ENCODE measurements around the gene KCTD7.
"Not testable (repeated sequence)": the region's sequence is repeated elsewhere in the genome, so short reads cannot be mapped to it uniquely, and the experiment has no call there.

Gene KCTD7

DNA sequence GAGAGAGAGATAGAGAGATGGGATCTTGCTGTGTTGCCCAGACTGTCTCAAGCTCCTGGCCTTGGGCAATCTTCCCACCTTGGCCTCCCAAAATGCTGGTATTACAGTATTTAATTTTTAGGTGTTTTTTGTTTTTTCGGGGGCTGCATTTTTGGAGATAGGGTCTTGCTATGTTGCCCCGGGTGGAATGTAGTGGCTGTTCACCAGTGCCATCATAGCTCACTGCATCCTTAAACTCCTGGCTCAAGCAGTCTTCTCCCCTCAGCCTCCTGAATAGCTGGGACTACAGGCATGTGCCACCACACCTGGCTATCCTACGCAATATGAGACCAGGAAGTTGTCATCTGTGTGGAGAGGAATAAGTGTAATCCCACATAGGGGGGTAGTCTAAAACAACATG, 42.4 kb downstream of the KCTD7 start:
- Histone ChIP-seq H3K9me2 (replicated peaks; ENCODE audit: low read depth, low read length) (no peaks in the 10 kb centered on the region), H2AFZ (ENCODE audit: low read length) (no peak overlapping the region), H3K9me3 (ENCODE audit: insufficient read depth, low read depth, low read length) (no peaks in the 10 kb centered on the region), H3K27me3 (ENCODE audit: insufficient read depth, low read length, poor library complexity, severe bottlenecking) (no peaks in the 10 kb centered on the region), H3K4me1 (ENCODE audit: insufficient read depth, low read length, poor library complexity, severe bottlenecking) (no peaks in the 10 kb centered on the region), H3K4me3 (ENCODE audit: low read length, poor library complexity, severe bottlenecking) (no peak overlapping the region), H3F3A (ENCODE audit: low read depth) (no peaks in the 10 kb centered on the region), H4K20me1 (ENCODE audit: insufficient read depth, low read length, poor library complexity, severe bottlenecking) (no peaks in the 10 kb centered on the region), H3K4me2 (ENCODE audit: low read depth, low read length, poor library complexity, severe bottlenecking) (no peak overlapping the region), H3K79me2 (ENCODE audit: insufficient read depth, low read length) (no peaks in the 10 kb centered on the region), H3K9ac (ENCODE audit: low read depth, low read length, poor library complexity, severe bottlenecking) (no peak overlapping the region), H3K36me3 (ENCODE audit: insufficient read depth, low read length) (no peaks in the 10 kb centered on the region)
- TF ChIP-seq, protein P1, sequence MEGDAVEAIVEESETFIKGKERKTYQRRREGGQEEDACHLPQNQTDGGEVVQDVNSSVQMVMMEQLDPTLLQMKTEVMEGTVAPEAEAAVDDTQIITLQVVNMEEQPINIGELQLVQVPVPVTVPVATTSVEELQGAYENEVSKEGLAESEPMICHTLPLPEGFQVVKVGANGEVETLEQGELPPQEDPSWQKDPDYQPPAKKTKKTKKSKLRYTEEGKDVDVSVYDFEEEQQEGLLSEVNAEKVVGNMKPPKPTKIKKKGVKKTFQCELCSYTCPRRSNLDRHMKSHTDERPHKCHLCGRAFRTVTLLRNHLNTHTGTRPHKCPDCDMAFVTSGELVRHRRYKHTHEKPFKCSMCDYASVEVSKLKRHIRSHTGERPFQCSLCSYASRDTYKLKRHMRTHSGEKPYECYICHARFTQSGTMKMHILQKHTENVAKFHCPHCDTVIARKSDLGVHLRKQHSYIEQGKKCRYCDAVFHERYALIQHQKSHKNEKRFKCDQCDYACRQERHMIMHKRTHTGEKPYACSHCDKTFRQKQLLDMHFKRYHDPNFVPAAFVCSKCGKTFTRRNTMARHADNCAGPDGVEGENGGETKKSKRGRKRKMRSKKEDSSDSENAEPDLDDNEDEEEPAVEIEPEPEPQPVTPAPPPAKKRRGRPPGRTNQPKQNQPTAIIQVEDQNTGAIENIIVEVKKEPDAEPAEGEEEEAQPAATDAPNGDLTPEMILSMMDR (conservative IDR thresholded peaks at IDR 0.05; ENCODE audit: low read length), result no peak
- no peak for TF ChIP-seq EZH2phosphoT487 (IDR thresholded peaks at IDR 0.05; ENCODE audit: borderline replicate concordance)

DNA sequence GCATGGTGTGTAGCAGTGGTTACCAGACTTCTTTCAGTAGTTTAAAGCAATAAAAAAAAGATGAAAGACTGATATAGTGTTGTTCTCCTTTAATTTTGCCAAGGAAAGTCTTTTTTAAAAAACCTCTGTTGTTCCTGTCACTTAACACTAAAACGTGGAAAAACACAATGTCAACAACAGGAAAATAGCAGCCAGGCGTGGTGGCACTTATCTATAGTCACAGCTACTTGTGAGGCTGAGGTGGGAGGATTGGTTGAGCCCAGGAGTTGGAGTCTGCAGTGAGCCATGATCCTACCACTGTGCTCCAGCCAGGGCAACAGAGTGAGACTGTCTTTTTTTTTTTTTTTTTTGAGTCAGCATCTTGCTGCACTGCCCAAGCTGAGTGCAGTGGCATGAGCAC, 42.8 kb downstream of the KCTD7 start:
- H3K9ac ChIP-seq (ENCODE audit: low read depth, low read length, poor library complexity, severe bottlenecking); H2AFZ ChIP-seq (ENCODE audit: low read length); H3K36me3 ChIP-seq (ENCODE audit: insufficient read depth, low read length): not testable (repeated sequence)

DNA sequence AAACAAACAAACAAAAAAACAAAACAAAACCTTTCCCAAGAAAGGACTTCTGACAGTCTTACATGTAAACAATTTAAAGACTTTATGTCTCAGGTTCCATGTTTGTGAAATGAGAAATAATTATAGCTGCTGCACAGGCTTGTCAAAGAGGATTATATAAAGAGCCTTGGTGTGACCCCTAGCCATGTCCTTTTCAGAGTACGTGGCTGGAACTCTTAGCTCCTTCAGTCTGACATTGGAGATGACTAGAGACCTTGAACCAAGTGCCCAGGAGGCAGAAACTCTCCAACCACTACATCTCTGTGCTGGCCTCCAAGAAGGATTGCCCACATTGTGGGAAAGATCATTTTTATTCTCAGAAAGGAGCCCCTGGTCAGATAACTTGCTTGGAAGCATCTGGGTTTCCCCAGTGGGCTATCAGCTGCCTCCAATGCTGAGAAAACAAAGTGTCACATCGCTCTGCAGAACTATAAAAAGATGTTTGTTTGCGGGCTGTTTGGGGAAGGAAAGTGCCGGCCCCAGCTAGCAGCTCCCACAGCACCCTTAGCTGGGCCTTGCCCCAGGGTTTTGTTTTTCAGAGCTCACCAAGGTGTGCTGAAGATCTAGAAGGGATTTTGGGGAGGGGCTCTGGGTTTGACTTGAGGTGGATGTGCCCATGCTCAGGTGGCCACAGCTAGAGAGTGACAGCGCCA, 43.9 kb downstream of the KCTD7 start:
- not testable (repeated sequence) for H3K9me2 ChIP-seq (replicated peaks; ENCODE audit: low read depth, low read length); H3K36me3 ChIP-seq (ENCODE audit: insufficient read depth, low read length); H3K79me2 ChIP-seq (ENCODE audit: insufficient read depth, low read length); H3K9me3 ChIP-seq (ENCODE audit: insufficient read depth, low read depth, low read length); H3K4me1 ChIP-seq (ENCODE audit: insufficient read depth, low read length, poor library complexity, severe bottlenecking); H4K20me1 ChIP-seq (ENCODE audit: insufficient read depth, low read length, poor library complexity, severe bottlenecking); H2AFZ ChIP-seq (ENCODE audit: low read length); H3K4me2 ChIP-seq (ENCODE audit: low read depth, low read length, poor library complexity, severe bottlenecking); H3K4me3 ChIP-seq (ENCODE audit: low read length, poor library complexity, severe bottlenecking); H3F3A ChIP-seq (ENCODE audit: low read depth); H3K9ac ChIP-seq (ENCODE audit: low read depth, low read length, poor library complexity, severe bottlenecking); H3K27me3 ChIP-seq (ENCODE audit: insufficient read depth, low read length, poor library complexity, severe bottlenecking)

More for the DNA sequence above, 42.8 kb downstream of the KCTD7 start:
- not testable (repeated sequence) for H3K27me3 ChIP-seq (ENCODE audit: insufficient read depth, low read length, poor library complexity, severe bottlenecking); H3K4me2 ChIP-seq (ENCODE audit: low read depth, low read length, poor library complexity, severe bottlenecking); H3K9me2 ChIP-seq (replicated peaks; ENCODE audit: low read depth, low read length); H3K79me2 ChIP-seq (ENCODE audit: insufficient read depth, low read length); H3K4me1 ChIP-seq (ENCODE audit: insufficient read depth, low read length, poor library complexity, severe bottlenecking); H3K4me3 ChIP-seq (ENCODE audit: low read length, poor library complexity, severe bottlenecking); H3K9me3 ChIP-seq (ENCODE audit: insufficient read depth, low read depth, low read length); H3F3A ChIP-seq (ENCODE audit: low read depth); H4K20me1 ChIP-seq (ENCODE audit: insufficient read depth, low read length, poor library complexity, severe bottlenecking)

DNA sequence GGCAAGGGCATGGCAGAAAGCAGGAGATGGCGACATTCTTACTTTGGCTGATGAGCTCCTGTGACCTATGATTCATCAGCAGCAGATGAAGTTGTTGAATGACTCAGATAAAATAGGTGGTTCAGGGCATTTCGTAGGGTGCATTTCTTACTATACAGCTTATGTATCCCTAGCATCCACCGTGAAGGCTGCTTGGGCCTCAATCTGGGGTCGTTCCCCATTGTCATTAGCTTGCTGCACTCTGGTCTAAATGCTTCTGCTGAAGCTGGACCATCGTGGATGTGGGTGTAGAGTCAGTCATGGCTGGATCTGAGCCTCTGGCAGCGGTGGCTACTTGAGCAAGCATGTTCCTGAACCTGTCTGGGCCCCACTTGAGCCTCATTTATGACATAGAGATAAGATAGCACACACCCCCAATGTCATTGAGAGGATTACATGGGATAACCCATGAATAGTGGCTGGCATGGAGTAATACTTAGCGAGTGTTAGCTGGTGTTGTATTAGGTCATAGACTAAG, 44.5 kb downstream of the KCTD7 start:
- not testable (repeated sequence) for H3F3A ChIP-seq (ENCODE audit: low read depth); H3K4me1 ChIP-seq (ENCODE audit: insufficient read depth, low read length, poor library complexity, severe bottlenecking); H3K9me3 ChIP-seq (ENCODE audit: insufficient read depth, low read depth, low read length); H3K9me2 ChIP-seq (replicated peaks; ENCODE audit: low read depth, low read length); H3K4me2 ChIP-seq (ENCODE audit: low read depth, low read length, poor library complexity, severe bottlenecking); H3K79me2 ChIP-seq (ENCODE audit: insufficient read depth, low read length); H3K27me3 ChIP-seq (ENCODE audit: insufficient read depth, low read length, poor library complexity, severe bottlenecking); H4K20me1 ChIP-seq (ENCODE audit: insufficient read depth, low read length, poor library complexity, severe bottlenecking); H3K36me3 ChIP-seq (ENCODE audit: insufficient read depth, low read length); H2AFZ ChIP-seq (ENCODE audit: low read length); H3K4me3 ChIP-seq (ENCODE audit: low read length, poor library complexity, severe bottlenecking); H3K9ac ChIP-seq (ENCODE audit: low read depth, low read length, poor library complexity, severe bottlenecking)

Data from Loucy (cell line).